ENCODE data around the gene SCARF1.

- TF ChIP-seq EZH2 (IDR thresholded peaks at IDR 0.05) (no peak), POLR2AphosphoS5 (IDR thresholded peaks at IDR 0.05; ENCODE audit: borderline replicate concordance, low read depth, low read length) (no peak), FOXP2 (optimal IDR thresholded peaks at IDR 0.05; ENCODE audit: control extremely low read depth, extremely low read length, insufficient read depth) (no peak)
These were observed 25.0 kb downstream of the SCARF1 start for GRCh38 chr17:1620486-1620885.

Measured in SK-N-MC (cell line).